DND-41 (cell line): ENCODE results near the gene GPC1.

Experiments
- ATAC-seq: fragments of 200-7000 bp; cut with Tn5 transposase; 3 replicates; pipeline ENCODE4 v1.9.1; 2021; ENCODE audit warnings: low read depth; ENCODE audit not compliant: insufficient read depth
- DNase-seq: peaks from one replicate; pipeline ENCODE4 v3.0.0-alpha.2; 2020
- H2AFZ ChIP-seq: 2 replicates; pipeline ENCODE4 v1.6.0; 2012; ENCODE audit warnings: low read depth, low read length
- H3K27ac ChIP-seq: 2 replicates; pipeline ENCODE4 v1.5.1; 2012; ENCODE audit warnings: low read length, inconsistent platforms
- H3K27me3 ChIP-seq: fragments of 200-600 bp; sonication (generic); 2 replicates; pipeline ENCODE4 v1.6.0; 2012; ENCODE audit warnings: low read length, mild to moderate bottlenecking, inconsistent platforms; ENCODE audit not compliant: insufficient read depth, poor library complexity
- H3K36me3 ChIP-seq: 2 replicates; pipeline ENCODE4 v1.5.1; 2012; ENCODE audit warnings: low read length, inconsistent platforms; ENCODE audit not compliant: insufficient read depth
- H3K4me1 ChIP-seq: 2 replicates; pipeline ENCODE4 v1.5.1; 2012; ENCODE audit warnings: mild to moderate bottlenecking, low read length; ENCODE audit not compliant: insufficient read depth
- H3K4me2 ChIP-seq: 2 replicates; pipeline ENCODE4 v1.6.0; 2012; ENCODE audit warnings: mild to moderate bottlenecking, moderate library complexity, low read length, inconsistent platforms; ENCODE audit not compliant: insufficient read depth
- H3K4me3 ChIP-seq, 2 experiments: fragments of 200-600 bp in 1 of 2; shearing (Covaris generic) in 1 of 2; 2 replicates each; pipeline ENCODE4 v1.5.1; 2012 to 2016; ENCODE audit warnings: inconsistent platforms in 2 of 2, low read length in 2 of 2, mild to moderate bottlenecking in 2 of 2, low read depth in 1 of 2, moderate library complexity in 1 of 2
- H3K79me2 ChIP-seq: 2 replicates; pipeline ENCODE4 v1.6.0; 2012; ENCODE audit warnings: low read length, inconsistent platforms; ENCODE audit not compliant: insufficient read depth
- H3K9ac ChIP-seq: 2 replicates; pipeline ENCODE4 v1.6.0; 2012; ENCODE audit warnings: low read depth, mild to moderate bottlenecking, inconsistent platforms, low read length, moderate library complexity
- H3K9me3 ChIP-seq: 2 replicates; pipeline ENCODE4 v1.5.1; 2012; ENCODE audit warnings: low read length, moderate library complexity, mild to moderate bottlenecking, inconsistent platforms; ENCODE audit not compliant: insufficient read depth, severe bottlenecking
- H4K20me1 ChIP-seq: 2 replicates; pipeline ENCODE4 v1.6.0; 2012; ENCODE audit warnings: low read length; ENCODE audit not compliant: insufficient read depth
- CTCF ChIP-seq: IDR thresholded peaks from 2 replicates; pipeline ENCODE4 v1.5.1; 2012; ENCODE audit warnings: borderline replicate concordance, low read length, moderate library complexity, mild to moderate bottlenecking; ENCODE audit not compliant: poor library complexity, severe bottlenecking; ENCODE audit errors: extremely low read depth
- EZH2 ChIP-seq: IDR thresholded peaks from 3 replicates; pipeline ENCODE4 v1.6.1; 2012; ENCODE audit warnings: borderline replicate concordance, low read depth, mild to moderate bottlenecking, moderate library complexity, low read length, inconsistent platforms; ENCODE audit not compliant: severe bottlenecking

Gene GPC1

GRCh38 chr2:240452462-240453256 is 17.2 kb downstream of the GPC1 start:
- no peak overlapping the region for H2AFZ ChIP-seq
- no peak overlapping the region for H3K4me3 ChIP-seq

GRCh38 chr2:240453461-240454105 is 18.1 kb downstream of the GPC1 start:
- no peak for DNase-seq
- Histone ChIP-seq H4K20me1 (peaks cover 5% of the 10 kb centered on the region; the same call in 1 of the 2 replicates), H3K4me3 (no peak overlapping the region), H3K79me2 (no peaks in the 10 kb centered on the region), H3K9ac (no peak overlapping the region), H3K9me3 (no peaks in the 10 kb centered on the region), H3K4me1 (no peaks in the 10 kb centered on the region), H3K27me3 (no peaks in the 10 kb centered on the region), H3K36me3 (no peaks in the 10 kb centered on the region), H3K27ac (no peak overlapping the region), H3K4me2 (no peak overlapping the region), H2AFZ (no peak overlapping the region)
- TF ChIP-seq EZH2 (no peak), CTCF (no peak)
- no peak for ATAC-seq

More at GRCh38 chr2:240452462-240453256, 17.2 kb downstream of the GPC1 start:
- no peak overlapping the region for H3K27ac ChIP-seq
- no peak overlapping the region for H3K4me2 ChIP-seq
- H4K20me1 ChIP-seq = peaks cover 5% of the 10 kb centered on the region; the same call in 1 of the 2 replicates
- DNase-seq = no peak
- no peaks in the 10 kb centered on the region for H3K79me2 ChIP-seq
- TF ChIP-seq CTCF (no peak), EZH2 (no peak)
- no peak overlapping the region for H3K9ac ChIP-seq
- no peaks in the 10 kb centered on the region for H3K36me3 ChIP-seq
- H3K9me3 ChIP-seq = no peaks in the 10 kb centered on the region
- H3K4me1 ChIP-seq = no peaks in the 10 kb centered on the region
- no peaks in the 10 kb centered on the region for H3K27me3 ChIP-seq
- ATAC-seq = no peak

- TF ChIP-seq EZH2 (no peak), CTCF (no peak)
- no peaks in the 10 kb centered on the region for H3K9me3 ChIP-seq
- no peak overlapping the region for H3K27ac ChIP-seq
- H4K20me1 ChIP-seq = peaks cover 5% of the 10 kb centered on the region; the same call in 1 of the 2 replicates
- H3K4me2 ChIP-seq = no peak overlapping the region
- H3K27me3 ChIP-seq = no peaks in the 10 kb centered on the region
- ATAC-seq = no peak
- no peaks in the 10 kb centered on the region for H3K36me3 ChIP-seq
- H3K79me2 ChIP-seq = no peaks in the 10 kb centered on the region
- H3K9ac ChIP-seq = no peak overlapping the region
- H2AFZ ChIP-seq = no peak overlapping the region
- no peaks in the 10 kb centered on the region for H3K4me1 ChIP-seq
- H3K4me3 ChIP-seq = no peak overlapping the region
- no peak for DNase-seq
These were observed 18.8 kb downstream of the GPC1 start for GRCh38 chr2:240454106-240454901.
